CD4-positive, alpha-beta T cell treated with Interleukin-2 at 100 ng/mL for 4 hours (primary cell): Measurements from ENCODE around the gene BTBD6.

Source experiments
- DNase-seq: peaks from one replicate; pipeline ENCODE4 v3.0.0-alpha.2; 2020; ENCODE audit warnings: low spot score

Gene BTBD6

GRCh38 chr14:105248368-105249181 is at the start of gene BTBD6:
Gene BTBD6, plus strand, starts transcription at chr14:105248533. Its CDS starts 179 bp downstream, at chr14:105248712.
- DNase-seq: peak; percentile 88

GRCh38 chr14:105198588-105198987 is 49.7 kb upstream of the BTBD6 start:
- DNase-seq: no peak

- DNase-seq: no peak
These were observed 49.2 kb upstream of the BTBD6 start for GRCh38 chr14:105199093-105199492.

GRCh38 chr14:105200074-105200473 is 48.3 kb upstream of the BTBD6 start:
- no peak for DNase-seq

GRCh38 chr14:105200641-105201040 is 47.7 kb upstream of the BTBD6 start:
- no peak for DNase-seq

- no peak for DNase-seq
These were observed 47.0 kb upstream of the BTBD6 start for GRCh38 chr14:105201156-105201924.

GRCh38 chr14:105201925-105202513 is 46.3 kb upstream of the BTBD6 start:
- peak; percentile 10 for DNase-seq

- DNase-seq: peak; percentile 59
These were observed 45.2 kb upstream of the BTBD6 start for GRCh38 chr14:105203057-105203531.

- no peak for DNase-seq
These were observed 44.6 kb upstream of the BTBD6 start for GRCh38 chr14:105203701-105204100.

- DNase-seq: no peak
These were observed 44.0 kb upstream of the BTBD6 start for GRCh38 chr14:105204206-105204930.

- DNase-seq: no peak
These were observed 43.2 kb upstream of the BTBD6 start for GRCh38 chr14:105204931-105205672.

GRCh38 chr14:105205673-105206208 is 42.6 kb upstream of the BTBD6 start:
- no peak for DNase-seq

- no peak for DNase-seq
These were observed 41.5 kb upstream of the BTBD6 start for GRCh38 chr14:105206873-105207272.

- no peak for DNase-seq
These were observed 40.9 kb upstream of the BTBD6 start for GRCh38 chr14:105207460-105207901.

- DNase-seq: no peak
These were observed 40.2 kb upstream of the BTBD6 start for GRCh38 chr14:105207996-105208737.

GRCh38 chr14:105208738-105209075 is 39.6 kb upstream of the BTBD6 start:
- no peak for DNase-seq

GRCh38 chr14:105209091-105209490 is 39.2 kb upstream of the BTBD6 start:
- no peak for DNase-seq

GRCh38 chr14:105209646-105210045 is 38.7 kb upstream of the BTBD6 start:
- DNase-seq: no peak

- no peak for DNase-seq
These were observed 37.9 kb upstream of the BTBD6 start for GRCh38 chr14:105210266-105211025.
